HepG2 (cell line): ENCODE results near the gene CRY1.

ENCODE experiments used
- GLI4 ChIP-seq: sonication (generic); formaldehyde crosslinking; IDR thresholded peaks from 2 replicates; pipeline ENCODE4 v1.5.1; 2020; ENCODE audit warnings: missing genetic modification reagents, mild to moderate bottlenecking, moderate library complexity, borderline replicate concordance
- GTF2F1 ChIP-seq: fragments of 150-350 bp; IDR thresholded peaks from 2 replicates; pipeline ENCODE4 v1.6.1; 2014; ENCODE audit warnings: low read length
- NONO ChIP-seq, 2 experiments: fragments of 450-650 bp in 1 of 2; sonication (generic) in 1 of 2; formaldehyde crosslinking in 1 of 2; IDR thresholded peaks in 1 of 2; conservative IDR thresholded peaks in 1 of 2; 2 replicates each; pipeline versions ENCODE4 v1.6.1 to v1.8.0; 2017 to 2022; ENCODE audit warnings: mild to moderate bottlenecking in 1 of 2, missing genetic modification reagents in 1 of 2, moderate library complexity in 1 of 2
- ZFP36L2 ChIP-seq: sonication (generic); formaldehyde crosslinking; IDR thresholded peaks from 2 replicates; pipeline ENCODE4 v1.4.0; 2020; ENCODE audit warnings: missing genetic modification reagents
- ZNF329 ChIP-seq: sonication (generic); formaldehyde crosslinking; IDR thresholded peaks from 2 replicates; pipeline ENCODE4 v1.9.0; 2021; ENCODE audit warnings: low read depth, mild to moderate bottlenecking, missing genetic modification reagents
- ZNF33A ChIP-seq: sonication (generic); formaldehyde crosslinking; IDR thresholded peaks from 2 replicates; pipeline ENCODE4 v1.5.1; 2020; ENCODE audit warnings: missing genetic modification reagents, mild to moderate bottlenecking, moderate library complexity, borderline replicate concordance
- ZNF598 ChIP-seq: sonication (generic); formaldehyde crosslinking; IDR thresholded peaks from 2 replicates; pipeline ENCODE4 v1.5.1; 2020; ENCODE audit warnings: mild to moderate bottlenecking, missing genetic modification reagents, borderline replicate concordance
- TF ChIP-seq, protein P1 (sequence below): sonication (generic); formaldehyde crosslinking; IDR thresholded peaks from 2 replicates; pipeline ENCODE4 v1.5.0; 2020; ENCODE audit warnings: mild to moderate bottlenecking, missing genetic modification reagents, moderate library complexity
- TF ChIP-seq, protein P2 (sequence below), 2 experiments: sonication (generic) in 1 of 2; formaldehyde crosslinking in 1 of 2; IDR thresholded peaks; 2 replicates each; pipeline versions ENCODE4 v1.5.1 to v1.6.1; 2011 to 2020; ENCODE audit warnings: borderline replicate concordance in 1 of 2, low read depth in 1 of 2, low read length in 1 of 2, mild to moderate bottlenecking in 1 of 2, missing genetic modification reagents in 1 of 2, moderate library complexity in 1 of 2
- TF ChIP-seq, protein P3 (sequence below): sonication (generic); formaldehyde crosslinking; IDR thresholded peaks from 2 replicates; pipeline ENCODE4 v1.4.0; 2020; ENCODE audit warnings: mild to moderate bottlenecking, missing genetic modification reagents

DNA sequence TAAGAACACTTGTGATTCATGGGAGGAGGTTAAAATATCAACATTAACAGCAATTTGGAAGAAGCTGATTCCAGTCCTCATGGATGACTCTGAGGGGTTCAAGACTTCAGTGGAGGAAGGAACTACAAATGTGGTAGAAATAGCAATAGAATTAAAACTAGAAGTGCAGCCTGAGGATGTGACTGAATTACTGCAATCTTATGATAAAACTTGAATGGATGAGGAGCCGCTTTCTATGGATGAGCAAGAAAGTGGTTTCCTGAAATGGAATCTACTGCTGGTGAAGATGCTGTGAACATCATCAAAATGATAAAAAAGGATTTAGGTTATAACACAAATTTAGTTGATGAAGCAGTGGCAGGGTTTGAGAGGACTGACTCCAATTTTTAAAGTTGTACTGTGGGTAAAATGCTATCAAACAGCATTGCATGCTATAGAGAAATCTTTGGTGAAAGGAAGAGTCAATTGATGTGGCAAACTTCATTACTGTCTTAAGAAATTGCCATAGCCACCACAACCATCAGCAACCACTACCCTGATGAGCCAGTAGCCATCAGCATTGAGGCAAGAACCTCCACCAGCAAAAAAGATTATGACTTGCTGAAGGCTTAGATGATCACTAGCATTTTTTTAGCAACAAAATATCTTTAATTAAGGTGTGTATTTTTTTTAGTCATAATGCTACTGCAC, 80.5 kb downstream of the CRY1 start:
- TF ChIP-seq ZNF598 (CRISPR knock-in tag) (no peak), ZNF329 (CRISPR knock-in tag) (no peak), ZFP36L2 (no peak), ZNF33A (CRISPR knock-in tag) (no peak), GLI4 (CRISPR knock-in tag) (no peak), GTF2F1 (no peak), NONO (IDR thresholded peaks at IDR 0.05) (no peak), NONO (CRISPR knock-in tag; conservative IDR thresholded peaks at IDR 0.05) (no peak)
- TF ChIP-seq, protein P1, sequence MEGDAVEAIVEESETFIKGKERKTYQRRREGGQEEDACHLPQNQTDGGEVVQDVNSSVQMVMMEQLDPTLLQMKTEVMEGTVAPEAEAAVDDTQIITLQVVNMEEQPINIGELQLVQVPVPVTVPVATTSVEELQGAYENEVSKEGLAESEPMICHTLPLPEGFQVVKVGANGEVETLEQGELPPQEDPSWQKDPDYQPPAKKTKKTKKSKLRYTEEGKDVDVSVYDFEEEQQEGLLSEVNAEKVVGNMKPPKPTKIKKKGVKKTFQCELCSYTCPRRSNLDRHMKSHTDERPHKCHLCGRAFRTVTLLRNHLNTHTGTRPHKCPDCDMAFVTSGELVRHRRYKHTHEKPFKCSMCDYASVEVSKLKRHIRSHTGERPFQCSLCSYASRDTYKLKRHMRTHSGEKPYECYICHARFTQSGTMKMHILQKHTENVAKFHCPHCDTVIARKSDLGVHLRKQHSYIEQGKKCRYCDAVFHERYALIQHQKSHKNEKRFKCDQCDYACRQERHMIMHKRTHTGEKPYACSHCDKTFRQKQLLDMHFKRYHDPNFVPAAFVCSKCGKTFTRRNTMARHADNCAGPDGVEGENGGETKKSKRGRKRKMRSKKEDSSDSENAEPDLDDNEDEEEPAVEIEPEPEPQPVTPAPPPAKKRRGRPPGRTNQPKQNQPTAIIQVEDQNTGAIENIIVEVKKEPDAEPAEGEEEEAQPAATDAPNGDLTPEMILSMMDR, result no peak
- TF ChIP-seq, protein P2, sequence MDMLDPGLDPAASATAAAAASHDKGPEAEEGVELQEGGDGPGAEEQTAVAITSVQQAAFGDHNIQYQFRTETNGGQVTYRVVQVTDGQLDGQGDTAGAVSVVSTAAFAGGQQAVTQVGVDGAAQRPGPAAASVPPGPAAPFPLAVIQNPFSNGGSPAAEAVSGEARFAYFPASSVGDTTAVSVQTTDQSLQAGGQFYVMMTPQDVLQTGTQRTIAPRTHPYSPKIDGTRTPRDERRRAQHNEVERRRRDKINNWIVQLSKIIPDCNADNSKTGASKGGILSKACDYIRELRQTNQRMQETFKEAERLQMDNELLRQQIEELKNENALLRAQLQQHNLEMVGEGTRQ (IDR thresholded peaks at IDR 0.05; ENCODE audit: low read depth, low read length), result no peak
- TF ChIP-seq, protein P2 (CRISPR knock-in tag; IDR thresholded peaks at IDR 0.05; ENCODE audit: borderline replicate concordance), result no peak
- TF ChIP-seq, protein P3, sequence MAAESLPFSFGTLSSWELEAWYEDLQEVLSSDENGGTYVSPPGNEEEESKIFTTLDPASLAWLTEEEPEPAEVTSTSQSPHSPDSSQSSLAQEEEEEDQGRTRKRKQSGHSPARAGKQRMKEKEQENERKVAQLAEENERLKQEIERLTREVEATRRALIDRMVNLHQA, result no peak
